ENCODE results near the gene LY6G6C.

DNA sequence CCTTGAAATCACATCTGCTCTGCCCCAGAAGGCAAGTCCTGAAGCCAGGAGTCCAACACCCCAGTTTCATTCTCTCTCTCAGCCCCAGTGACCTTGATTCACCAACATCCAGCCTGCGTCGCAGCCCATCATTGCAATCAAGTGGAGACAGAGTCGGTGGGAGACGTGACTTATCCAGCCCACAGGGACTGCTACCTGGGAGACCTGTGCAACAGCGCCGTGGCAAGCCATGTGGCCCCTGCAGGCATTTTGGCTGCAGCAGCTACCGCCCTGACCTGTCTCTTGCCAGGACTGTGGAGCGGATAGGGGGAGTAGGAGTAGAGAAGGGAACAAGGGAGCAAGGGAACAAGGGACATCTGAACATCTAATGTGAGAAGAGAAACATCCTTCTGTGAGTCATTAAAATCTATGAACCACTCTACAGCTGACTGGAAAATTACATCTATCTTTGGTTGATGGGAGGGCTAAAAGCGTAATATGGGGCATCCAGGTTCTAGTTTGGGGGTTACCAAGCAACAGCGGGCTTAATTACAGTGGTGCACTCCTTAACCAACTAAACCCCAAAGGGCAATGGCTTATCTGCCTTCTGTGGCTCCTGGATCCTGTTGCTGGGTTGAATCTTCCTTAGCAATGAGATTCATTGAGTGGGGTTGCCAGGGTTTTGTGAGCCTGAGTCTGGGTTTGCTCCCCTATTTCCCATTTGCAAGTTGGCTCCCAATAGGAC, 3.9 kb downstream of the LY6G6C start:
- TF ChIP-seq, protein P1, sequence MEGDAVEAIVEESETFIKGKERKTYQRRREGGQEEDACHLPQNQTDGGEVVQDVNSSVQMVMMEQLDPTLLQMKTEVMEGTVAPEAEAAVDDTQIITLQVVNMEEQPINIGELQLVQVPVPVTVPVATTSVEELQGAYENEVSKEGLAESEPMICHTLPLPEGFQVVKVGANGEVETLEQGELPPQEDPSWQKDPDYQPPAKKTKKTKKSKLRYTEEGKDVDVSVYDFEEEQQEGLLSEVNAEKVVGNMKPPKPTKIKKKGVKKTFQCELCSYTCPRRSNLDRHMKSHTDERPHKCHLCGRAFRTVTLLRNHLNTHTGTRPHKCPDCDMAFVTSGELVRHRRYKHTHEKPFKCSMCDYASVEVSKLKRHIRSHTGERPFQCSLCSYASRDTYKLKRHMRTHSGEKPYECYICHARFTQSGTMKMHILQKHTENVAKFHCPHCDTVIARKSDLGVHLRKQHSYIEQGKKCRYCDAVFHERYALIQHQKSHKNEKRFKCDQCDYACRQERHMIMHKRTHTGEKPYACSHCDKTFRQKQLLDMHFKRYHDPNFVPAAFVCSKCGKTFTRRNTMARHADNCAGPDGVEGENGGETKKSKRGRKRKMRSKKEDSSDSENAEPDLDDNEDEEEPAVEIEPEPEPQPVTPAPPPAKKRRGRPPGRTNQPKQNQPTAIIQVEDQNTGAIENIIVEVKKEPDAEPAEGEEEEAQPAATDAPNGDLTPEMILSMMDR (conservative IDR thresholded peaks at IDR 0.05; ENCODE audit: low read depth, low read length) = no peak
- TF ChIP-seq BHLHE40 (IDR thresholded peaks at IDR 0.05; ENCODE audit: low read depth, low read length) (no peak), POLR2A (IDR thresholded peaks at IDR 0.05; ENCODE audit: low read depth, low read length) (no peak), MXI1 (IDR thresholded peaks at IDR 0.05; ENCODE audit: borderline replicate concordance, low read depth, low read length) (no peak), NFE2L2 (IDR thresholded peaks at IDR 0.05; ENCODE audit: low read depth, low read length) (no peak), RCOR1 (IDR thresholded peaks at IDR 0.05; ENCODE audit: insufficient replicate concordance, low read length) (no peak), RFX5 (IDR thresholded peaks at IDR 0.05; ENCODE audit: low read depth, low read length) (no peak), RAD21 (IDR thresholded peaks at IDR 0.05; ENCODE audit: low read length) (no peak), SMC3 (IDR thresholded peaks at IDR 0.05; ENCODE audit: low read depth, low read length) (no peak), MAZ (IDR thresholded peaks at IDR 0.05; ENCODE audit: borderline replicate concordance, low read depth, low read length) (no peak)
